ENCODE results near the gene XCL1.
"Not testable (repeated sequence)": the region's sequence is repeated elsewhere in the genome, so short reads cannot be mapped to it uniquely, and the experiment has no call there.

XCL1 gene

DNA sequence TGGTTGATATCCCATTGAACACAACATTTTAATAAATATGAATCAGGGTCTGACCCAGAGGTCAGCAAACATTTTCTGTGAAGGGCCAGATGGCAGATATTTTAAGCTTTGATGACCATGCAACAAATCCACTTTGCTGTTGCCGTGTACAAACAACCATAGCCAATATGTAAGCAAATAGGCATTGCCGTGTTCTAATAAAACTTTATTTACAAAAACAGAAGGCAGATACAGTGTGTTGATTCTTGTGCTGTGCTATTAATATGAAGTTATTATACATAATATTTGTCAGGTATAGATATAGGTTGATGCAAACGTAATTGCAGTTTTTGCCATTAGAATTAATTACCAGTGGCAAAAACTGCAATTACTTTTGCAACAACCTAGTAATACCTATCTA lies 8.8 kb upstream of the XCL1 start:
- DNase-seq (ENCODE audit: low read depth in 3 of 3), result no peak

GRCh38 chr1:168568346-168568745 lies 8.1 kb upstream of the XCL1 start:
- DNase-seq (ENCODE audit: low read depth in 3 of 3), result no peak

DNA sequence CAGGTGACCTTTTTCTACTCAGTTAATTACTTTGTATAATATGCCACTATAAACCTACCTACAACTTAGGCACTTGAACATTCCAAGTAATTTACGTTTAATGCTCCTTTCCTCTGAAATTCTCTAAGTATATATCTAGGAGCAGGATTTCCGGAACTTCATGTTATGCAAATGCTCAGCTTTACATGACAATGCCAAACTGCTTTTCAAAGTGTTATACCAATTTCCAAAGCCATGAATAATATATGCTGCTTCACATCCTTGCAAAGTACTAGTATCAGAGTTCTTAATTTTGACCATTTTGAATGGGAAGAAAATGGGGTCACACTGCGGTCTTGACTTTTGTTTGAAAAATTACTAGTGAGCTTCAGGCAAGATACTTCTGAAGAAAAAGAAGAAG lies 5.8 kb upstream of the XCL1 start:
- no peak for DNase-seq (ENCODE audit: low read depth in 3 of 3)

DNA sequence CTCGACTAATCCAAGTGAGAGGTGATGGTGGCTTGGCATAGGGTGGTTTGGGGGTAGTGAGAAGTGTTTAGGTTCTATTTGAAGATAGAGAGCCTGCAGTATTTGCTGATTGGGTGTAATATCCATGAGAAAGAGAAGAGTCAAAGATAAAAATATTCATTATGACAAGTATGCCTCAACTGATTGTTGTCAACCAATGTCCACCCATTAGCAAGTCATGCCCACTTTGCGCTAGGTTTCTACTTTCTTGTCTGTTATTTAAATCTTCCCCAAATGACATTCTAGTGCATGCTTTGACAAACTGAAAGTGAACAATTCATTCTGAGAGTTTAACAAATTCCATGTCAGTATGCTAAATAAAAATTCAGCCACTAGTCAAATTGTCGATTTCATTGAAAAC lies 3.8 kb upstream of the XCL1 start:
- DNase-seq (ENCODE audit: low read depth in 3 of 3), result no peak

GRCh38 chr1:168574234-168574633 lies 2.2 kb upstream of the XCL1 start:
- DNase-seq (ENCODE audit: low read depth in 3 of 3), result not testable (repeated sequence)

- DNase-seq (ENCODE audit: low read depth in 3 of 3), result not testable (repeated sequence)
These were observed 2.3 kb downstream of the XCL1 start for GRCh38 chr1:168578531-168579185.

GRCh38 chr1:168580290-168580689 lies 3.9 kb downstream of the XCL1 start:
- not testable (repeated sequence) for DNase-seq (ENCODE audit: low read depth in 3 of 3)

DNA sequence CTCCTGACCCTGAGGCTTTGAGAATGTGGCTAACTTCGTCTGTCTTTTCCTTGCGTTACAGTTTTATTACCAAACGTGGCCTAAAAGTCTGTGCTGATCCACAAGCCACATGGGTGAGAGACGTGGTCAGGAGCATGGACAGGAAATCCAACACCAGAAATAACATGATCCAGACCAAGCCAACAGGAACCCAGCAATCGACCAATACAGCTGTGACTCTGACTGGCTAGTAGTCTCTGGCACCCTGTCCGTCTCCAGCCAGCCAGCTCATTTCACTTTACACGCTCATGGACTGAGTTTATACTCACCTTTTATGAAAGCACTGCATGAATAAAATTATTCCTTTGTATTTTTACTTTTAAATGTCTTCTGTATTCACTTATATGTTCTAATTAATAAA lies 4.6 kb downstream of the XCL1 start:
- not testable (repeated sequence) for DNase-seq (ENCODE audit: low read depth in 3 of 3)

DNA sequence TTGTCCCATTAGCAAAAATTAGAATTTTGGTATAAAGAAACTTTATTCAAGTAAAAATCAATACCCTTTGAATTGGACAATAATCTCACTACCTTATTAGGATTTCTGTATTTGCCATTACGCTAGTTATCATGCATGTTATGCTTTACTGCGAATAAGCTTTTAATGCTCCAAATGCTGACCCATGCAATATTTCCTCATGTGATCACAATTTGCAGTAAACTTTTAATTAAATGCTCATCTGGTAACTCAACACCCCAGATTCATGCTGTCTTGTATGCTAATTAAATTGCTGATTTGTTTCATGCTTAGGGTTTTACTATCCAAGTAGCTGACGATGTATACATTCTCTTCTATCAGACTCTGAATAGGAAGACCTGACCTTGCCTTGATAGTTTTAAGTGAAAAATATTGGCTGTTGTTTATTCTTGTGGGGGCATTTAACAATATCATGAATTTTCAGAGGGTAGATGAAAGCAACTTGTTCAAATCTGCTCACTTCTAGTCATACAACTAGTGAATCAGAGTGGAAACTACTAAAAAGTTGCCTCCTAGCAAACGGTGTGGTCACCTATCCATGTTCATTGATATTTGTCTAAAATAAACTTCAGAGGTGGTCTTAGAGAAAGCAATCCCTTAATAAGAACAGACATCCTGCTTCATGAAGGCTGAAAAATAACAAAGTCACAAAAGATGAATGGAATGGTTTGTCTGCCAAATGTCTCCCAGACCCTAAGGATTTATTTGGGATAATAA lies 5.6 kb downstream of the XCL1 start:
- no peak for DNase-seq (ENCODE audit: low read depth in 3 of 3)

DNA sequence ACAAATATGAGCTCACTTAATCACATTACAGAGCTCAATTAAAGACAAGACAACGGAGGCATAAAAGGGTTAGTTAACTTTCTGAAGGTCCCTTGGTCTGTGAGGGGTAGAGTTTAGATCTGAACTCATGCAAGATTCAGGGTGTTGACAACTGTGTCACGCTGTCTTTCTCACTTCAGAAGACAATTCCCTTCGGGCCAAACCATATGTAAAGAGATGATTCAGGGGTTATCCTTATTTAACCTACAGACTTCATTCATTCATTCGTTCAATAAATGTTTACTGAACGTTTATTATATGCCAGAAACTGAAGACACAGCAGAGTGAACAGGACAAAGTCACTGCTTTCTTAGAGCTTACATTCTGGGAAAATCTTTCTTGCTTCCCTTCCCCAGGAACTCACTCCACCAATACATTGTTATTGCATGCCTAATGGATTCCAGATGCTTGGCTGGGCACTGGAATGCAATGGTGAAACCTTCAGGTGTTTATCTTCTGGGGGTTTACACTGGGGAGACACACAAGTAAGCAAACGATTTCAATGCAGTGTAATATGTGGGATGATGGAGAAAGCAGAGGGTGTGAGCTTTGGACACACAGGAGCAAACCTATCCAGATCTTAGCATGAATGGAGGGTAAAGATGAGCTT lies 6.4 kb downstream of the XCL1 start:
- no peak for DNase-seq (ENCODE audit: low read depth in 3 of 3)

DNA sequence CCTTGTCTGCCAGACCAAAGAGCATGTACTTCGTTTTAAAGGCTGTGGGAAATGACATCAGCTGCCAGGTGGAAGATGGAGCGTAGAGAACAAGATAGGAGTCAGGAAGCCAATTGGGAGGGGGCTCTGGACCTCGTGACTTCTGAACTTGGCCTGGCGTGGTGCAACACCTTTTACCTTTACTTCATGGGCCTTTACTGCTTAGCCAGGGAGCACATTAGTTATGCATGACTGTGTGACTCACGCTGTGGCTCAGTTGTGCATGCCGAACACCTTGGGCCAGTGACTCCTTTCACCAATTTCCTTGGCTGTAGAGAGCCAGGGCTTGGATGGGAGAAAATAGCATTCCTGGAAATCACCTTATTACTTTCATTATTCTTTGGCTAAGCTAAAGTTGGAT lies 7.2 kb downstream of the XCL1 start:
- no peak for DNase-seq (ENCODE audit: low read depth in 3 of 3)

DNA sequence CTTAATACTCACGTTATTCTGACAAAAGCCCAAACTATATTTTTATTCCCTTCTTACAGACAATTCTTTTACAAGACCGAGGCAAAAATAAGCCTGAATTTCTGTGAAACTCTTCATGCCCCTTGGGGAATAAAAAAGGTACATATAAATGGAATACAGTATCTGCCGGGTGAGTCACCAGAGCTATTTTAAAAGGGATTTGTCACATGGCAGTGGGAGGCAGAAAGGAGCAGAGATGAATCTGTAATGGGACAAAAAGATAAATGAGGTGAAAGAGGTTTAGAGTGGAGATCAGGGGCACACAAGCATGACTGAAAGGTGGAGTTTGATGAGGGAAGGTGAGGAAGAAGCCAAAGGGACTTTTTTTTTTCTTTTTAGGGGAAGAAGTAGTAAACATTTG lies 8.8 kb downstream of the XCL1 start:
- DNase-seq (ENCODE audit: low read depth in 3 of 3), result no peak

GRCh38 chr1:168585937-168586336 lies 9.5 kb downstream of the XCL1 start:
- no peak for DNase-seq (ENCODE audit: low read depth in 3 of 3)

GRCh38 chr1:168589167-168589566 lies 12.8 kb downstream of the XCL1 start:
- no peak for DNase-seq (ENCODE audit: low read depth in 3 of 3)

GRCh38 chr1:168591066-168591465 lies 14.7 kb downstream of the XCL1 start:
- DNase-seq (ENCODE audit: low read depth in 3 of 3), result no peak

GRCh38 chr1:168591641-168592250 lies 15.3 kb downstream of the XCL1 start:
- no peak for DNase-seq (ENCODE audit: low read depth in 3 of 3)

DNA sequence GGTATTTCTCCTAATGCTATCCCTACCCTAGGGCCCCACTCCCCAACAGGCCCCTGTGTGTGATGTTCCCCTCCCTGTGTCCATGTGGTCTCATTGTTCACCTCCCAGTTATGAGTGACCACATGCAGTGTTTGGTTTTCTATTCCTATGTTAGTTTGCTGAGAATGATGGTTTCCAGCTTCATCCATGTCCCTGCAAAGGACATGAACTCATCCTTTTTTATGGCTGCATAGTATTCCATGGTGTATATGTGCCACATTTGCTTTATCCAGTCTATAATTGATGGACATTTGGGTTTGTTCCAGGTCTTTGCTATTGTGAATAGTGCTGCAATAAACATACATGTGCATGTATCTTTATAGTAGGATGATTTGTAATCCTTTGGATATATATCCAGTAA lies 19.0 kb downstream of the XCL1 start:
- DNase-seq (ENCODE audit: low read depth in 3 of 3), result not testable (repeated sequence)

DNA sequence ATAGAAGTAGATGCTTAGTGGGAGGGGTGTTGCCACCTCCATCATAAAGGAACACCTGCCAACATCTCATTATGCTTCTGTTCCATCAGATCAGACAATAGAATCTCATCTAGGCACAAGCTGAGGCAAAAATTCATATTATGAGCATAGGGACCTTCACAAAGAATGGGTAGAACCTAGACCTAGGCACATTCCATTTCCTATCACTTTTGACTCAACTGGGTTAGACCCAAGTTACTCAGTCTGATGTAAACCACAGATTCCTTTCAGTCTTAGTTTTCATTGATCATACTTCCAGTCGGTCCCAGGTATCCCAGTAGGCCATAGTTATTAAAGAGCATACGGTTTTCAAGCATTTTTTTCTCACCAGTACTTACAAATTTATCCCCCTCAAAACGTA lies 21.7 kb downstream of the XCL1 start:
- no peak for DNase-seq (ENCODE audit: low read depth in 3 of 3)

DNA sequence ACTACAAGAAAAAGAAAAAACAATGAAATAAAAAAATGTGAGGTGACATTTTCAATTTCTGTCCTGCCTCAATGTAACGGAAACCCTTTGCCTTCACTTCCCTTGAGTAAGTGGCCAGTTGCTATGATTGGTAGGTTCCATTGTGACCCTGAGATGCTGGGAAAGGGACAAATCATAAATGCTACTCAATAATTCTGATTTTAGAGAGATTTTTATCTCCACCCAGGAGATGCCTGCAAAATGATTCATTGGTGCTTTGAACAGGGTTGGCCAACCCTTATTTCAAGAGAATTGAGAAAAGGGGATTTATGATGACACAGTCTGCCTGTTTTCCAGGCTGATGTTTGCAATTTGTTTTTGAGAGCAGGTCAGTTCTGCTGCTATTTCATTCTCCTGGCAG lies 22.5 kb downstream of the XCL1 start:
- no peak for DNase-seq (ENCODE audit: low read depth in 3 of 3)

- no peak for DNase-seq (ENCODE audit: low read depth in 3 of 3)
These were observed 23.2 kb downstream of the XCL1 start for GRCh38 chr1:168599641-168600040.

- no peak for DNase-seq (ENCODE audit: low read depth in 3 of 3)
These were observed 24.6 kb downstream of the XCL1 start for GRCh38 chr1:168601051-168601450.

GRCh38 chr1:168603501-168604110 lies 27.2 kb downstream of the XCL1 start:
- DNase-seq (ENCODE audit: low read depth in 3 of 3), result peak; percentile 45 to 65 (median 51)
